ENCODE data around the gene HTN3. TPM values are rescaled to one million over a fixed set of nuclear protein-coding genes. Genes with fewer than 3 reads are reported as not detected.

The HTN3 gene
- total RNA-seq, 1 experiment from 2014 or later, result not detected

DNA sequence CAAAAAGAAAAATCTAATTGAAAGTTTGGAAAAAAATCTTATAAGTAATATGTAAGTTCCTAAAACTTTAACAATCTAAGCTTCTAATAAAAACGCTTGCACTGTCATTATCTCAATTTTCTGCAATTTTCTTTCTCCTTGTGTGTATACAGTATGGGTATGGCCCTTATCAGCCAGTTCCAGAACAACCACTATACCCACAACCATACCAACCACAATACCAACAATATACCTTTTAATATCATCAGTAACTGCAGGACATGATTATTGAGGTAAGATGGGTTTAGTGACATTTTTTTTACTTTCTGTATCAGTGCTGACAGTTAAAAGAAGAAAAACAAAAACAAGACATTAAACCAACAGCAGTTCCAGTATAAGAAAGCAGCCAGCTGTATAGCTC, 27.5 kb upstream of the HTN3 start (continued):
- TF ChIP-seq, protein P1, sequence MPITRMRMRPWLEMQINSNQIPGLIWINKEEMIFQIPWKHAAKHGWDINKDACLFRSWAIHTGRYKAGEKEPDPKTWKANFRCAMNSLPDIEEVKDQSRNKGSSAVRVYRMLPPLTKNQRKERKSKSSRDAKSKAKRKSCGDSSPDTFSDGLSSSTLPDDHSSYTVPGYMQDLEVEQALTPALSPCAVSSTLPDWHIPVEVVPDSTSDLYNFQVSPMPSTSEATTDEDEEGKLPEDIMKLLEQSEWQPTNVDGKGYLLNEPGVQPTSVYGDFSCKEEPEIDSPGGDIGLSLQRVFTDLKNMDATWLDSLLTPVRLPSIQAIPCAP (CRISPR knock-in tag; IDR thresholded peaks at IDR 0.05), result no peak
- no peak for TF ChIP-seq ZNF416 (CRISPR knock-in tag; IDR thresholded peaks at IDR 0.05)
- TF ChIP-seq ARID4B (CRISPR knock-in tag; IDR thresholded peaks at IDR 0.05; ENCODE audit: borderline replicate concordance), result no peak
- TF ChIP-seq JAZF1 (CRISPR knock-in tag; IDR thresholded peaks at IDR 0.05), result no peak

DNA sequence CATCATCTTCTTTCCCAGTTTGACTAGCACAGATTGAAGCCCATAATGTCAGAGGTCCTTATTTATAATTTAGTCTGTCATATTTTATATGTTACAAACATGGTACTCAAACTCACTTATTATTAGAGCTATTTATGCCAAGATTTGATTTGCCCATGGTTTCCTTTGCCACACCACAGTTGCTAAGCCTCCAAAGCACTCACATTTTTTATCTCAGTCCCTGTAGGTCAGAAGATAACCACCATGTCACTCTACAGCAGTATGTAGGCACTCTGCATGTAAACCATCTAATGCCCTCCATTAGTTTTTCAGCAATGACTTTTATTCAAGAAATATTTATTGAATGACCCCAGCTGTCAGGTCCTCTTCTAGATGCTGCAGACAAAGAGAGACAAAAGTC, 25.8 kb upstream of the HTN3 start:
- TF ChIP-seq KAT7 (CRISPR knock-in tag; IDR thresholded peaks at IDR 0.05; ENCODE audit: borderline replicate concordance), result no peak
- no peak for TF ChIP-seq JAZF1 (CRISPR knock-in tag; IDR thresholded peaks at IDR 0.05)
- ATAC-seq (no peak), DNase-seq (ENCODE audit: low spot score) (no peak)
- Mint-ChIP-seq H3K4me1 (peaks cover 3% of the 10 kb centered on the region; the same call in 1 of the 2 replicates), H3K27ac (no peak overlapping the region), H3K4me3 (no peak overlapping the region), H3K36me3 (no peaks in the 10 kb centered on the region), H3K27me3 (ENCODE audit: low read depth) (no peaks in the 10 kb centered on the region), H3K9me3 (no peaks in the 10 kb centered on the region)
- ChIA-PET POLR2A (no interaction called here), CTCF (no interaction called here)

DNA sequence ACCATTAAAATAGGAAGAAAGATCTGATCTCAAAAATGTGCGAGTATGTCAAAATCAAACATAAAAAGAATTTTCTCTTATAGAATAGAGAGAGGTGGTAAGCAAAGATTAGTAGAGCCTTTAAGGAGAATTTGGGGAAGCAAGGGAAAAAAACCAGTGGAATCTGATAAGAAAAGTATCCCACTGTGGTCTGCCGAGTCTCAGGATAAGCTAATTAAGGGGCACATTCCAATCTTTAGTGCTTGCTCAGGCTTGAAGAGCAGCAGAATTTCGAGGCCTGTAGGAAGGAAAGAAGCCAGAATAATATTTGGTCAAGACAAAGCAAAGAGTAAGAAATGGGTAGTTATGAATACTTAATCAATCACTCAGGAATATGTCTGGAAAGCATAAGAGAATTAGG, 19.5 kb upstream of the HTN3 start:
- no peak for ATAC-seq
- Mint-ChIP-seq H3K27me3 (ENCODE audit: low read depth) (no peaks in the 10 kb centered on the region), H3K4me3 (no peak overlapping the region), H3K27ac (no peak overlapping the region), H3K9me3 (peaks cover 30% of the 10 kb centered on the region), H3K4me1 (no peaks in the 10 kb centered on the region), H3K36me3 (peaks cover 4% of the 10 kb centered on the region; the same call in 1 of the 2 replicates)
- ChIA-PET CTCF (no interaction called here), POLR2A (no interaction called here)
- no peak for DNase-seq (ENCODE audit: low spot score)
- no peak for TF ChIP-seq NFE2L1 (CRISPR knock-in tag; IDR thresholded peaks at IDR 0.05)
- TF ChIP-seq GTF2I (CRISPR knock-in tag; conservative IDR thresholded peaks at IDR 0.05), result no peak
- TF ChIP-seq, protein P2, sequence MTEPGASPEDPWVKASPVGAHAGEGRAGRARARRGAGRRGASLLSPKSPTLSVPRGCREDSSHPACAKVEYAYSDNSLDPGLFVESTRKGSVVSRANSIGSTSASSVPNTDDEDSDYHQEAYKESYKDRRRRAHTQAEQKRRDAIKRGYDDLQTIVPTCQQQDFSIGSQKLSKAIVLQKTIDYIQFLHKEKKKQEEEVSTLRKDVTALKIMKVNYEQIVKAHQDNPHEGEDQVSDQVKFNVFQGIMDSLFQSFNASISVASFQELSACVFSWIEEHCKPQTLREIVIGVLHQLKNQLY (CRISPR knock-in tag; IDR thresholded peaks at IDR 0.05), result no peak
- TF ChIP-seq ZNF138 (CRISPR knock-in tag; conservative IDR thresholded peaks at IDR 0.05), result no peak
- TF ChIP-seq, protein P3, sequence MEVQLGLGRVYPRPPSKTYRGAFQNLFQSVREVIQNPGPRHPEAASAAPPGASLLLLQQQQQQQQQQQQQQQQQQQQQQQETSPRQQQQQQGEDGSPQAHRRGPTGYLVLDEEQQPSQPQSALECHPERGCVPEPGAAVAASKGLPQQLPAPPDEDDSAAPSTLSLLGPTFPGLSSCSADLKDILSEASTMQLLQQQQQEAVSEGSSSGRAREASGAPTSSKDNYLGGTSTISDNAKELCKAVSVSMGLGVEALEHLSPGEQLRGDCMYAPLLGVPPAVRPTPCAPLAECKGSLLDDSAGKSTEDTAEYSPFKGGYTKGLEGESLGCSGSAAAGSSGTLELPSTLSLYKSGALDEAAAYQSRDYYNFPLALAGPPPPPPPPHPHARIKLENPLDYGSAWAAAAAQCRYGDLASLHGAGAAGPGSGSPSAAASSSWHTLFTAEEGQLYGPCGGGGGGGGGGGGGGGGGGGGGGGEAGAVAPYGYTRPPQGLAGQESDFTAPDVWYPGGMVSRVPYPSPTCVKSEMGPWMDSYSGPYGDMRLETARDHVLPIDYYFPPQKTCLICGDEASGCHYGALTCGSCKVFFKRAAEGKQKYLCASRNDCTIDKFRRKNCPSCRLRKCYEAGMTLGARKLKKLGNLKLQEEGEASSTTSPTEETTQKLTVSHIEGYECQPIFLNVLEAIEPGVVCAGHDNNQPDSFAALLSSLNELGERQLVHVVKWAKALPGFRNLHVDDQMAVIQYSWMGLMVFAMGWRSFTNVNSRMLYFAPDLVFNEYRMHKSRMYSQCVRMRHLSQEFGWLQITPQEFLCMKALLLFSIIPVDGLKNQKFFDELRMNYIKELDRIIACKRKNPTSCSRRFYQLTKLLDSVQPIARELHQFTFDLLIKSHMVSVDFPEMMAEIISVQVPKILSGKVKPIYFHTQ (CRISPR knock-in tag; IDR thresholded peaks at IDR 0.05), result no peak
- TF ChIP-seq, protein P4, sequence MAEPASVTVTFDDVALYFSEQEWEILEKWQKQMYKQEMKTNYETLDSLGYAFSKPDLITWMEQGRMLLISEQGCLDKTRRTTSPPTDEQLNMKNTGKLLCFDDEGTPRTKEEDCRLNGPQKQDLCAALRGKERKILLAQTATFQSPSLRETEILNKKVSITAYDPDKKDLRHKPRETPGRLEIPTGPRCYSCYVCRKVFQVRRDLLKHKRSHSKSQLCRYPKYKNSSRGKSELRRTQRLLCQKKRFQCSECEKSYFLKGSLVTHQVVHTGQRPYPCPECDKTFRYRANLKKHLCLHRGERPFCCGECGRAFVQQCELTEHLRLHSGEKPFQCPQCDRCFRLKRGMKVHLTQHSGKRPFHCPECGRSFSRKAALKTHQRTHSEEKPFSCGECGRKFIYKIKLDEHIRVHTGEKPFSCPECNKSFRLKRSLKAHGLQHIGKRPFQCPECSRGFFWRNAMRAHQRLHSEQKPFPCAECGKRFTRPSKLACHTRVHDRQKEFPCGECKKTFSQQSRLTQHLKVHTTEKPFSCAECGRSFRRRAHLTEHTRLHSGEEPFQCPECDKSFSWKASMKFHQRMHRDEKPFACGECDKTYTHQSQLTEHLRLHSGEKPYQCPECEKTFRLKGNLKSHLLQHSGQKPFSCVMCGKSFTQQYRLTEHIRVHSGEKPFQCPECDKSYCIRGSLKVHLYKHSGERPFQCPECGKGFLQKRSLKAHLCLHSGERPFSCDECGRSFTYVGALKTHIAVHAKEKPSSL (CRISPR knock-in tag; conservative IDR thresholded peaks at IDR 0.05), result no peak
- TF ChIP-seq, protein P5, sequence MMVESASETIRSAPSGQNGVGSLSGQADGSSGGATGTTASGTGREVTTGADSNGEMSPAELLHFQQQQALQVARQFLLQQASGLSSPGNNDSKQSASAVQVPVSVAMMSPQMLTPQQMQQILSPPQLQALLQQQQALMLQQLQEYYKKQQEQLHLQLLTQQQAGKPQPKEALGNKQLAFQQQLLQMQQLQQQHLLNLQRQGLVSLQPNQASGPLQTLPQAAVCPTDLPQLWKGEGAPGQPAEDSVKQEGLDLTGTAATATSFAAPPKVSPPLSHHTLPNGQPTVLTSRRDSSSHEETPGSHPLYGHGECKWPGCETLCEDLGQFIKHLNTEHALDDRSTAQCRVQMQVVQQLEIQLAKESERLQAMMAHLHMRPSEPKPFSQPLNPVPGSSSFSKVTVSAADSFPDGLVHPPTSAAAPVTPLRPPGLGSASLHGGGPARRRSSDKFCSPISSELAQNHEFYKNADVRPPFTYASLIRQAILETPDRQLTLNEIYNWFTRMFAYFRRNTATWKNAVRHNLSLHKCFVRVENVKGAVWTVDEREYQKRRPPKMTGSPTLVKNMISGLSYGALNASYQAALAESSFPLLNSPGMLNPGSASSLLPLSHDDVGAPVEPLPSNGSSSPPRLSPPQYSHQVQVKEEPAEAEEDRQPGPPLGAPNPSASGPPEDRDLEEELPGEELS (CRISPR knock-in tag; IDR thresholded peaks at IDR 0.05), result no peak
- TF ChIP-seq ATF3 (CRISPR knock-in tag; conservative IDR thresholded peaks at IDR 0.05), result no peak
- TF ChIP-seq GRHL2 (CRISPR knock-in tag; IDR thresholded peaks at IDR 0.05; ENCODE audit: insufficient replicate concordance, severe bottlenecking), result no peak
- no peak for TF ChIP-seq JUN (CRISPR knock-in tag; IDR thresholded peaks at IDR 0.05)
- no peak for TF ChIP-seq ELF4 (CRISPR knock-in tag; IDR thresholded peaks at IDR 0.05; ENCODE audit: low read depth)
- no peak for TF ChIP-seq MXD4 (CRISPR knock-in tag; IDR thresholded peaks at IDR 0.05; ENCODE audit: borderline replicate concordance)
- no peak for TF ChIP-seq OVOL2 (CRISPR knock-in tag; IDR thresholded peaks at IDR 0.05; ENCODE audit: borderline replicate concordance)
- TF ChIP-seq CREB1 (CRISPR knock-in tag; IDR thresholded peaks at IDR 0.05), result no peak

Data from WTC11 (cell line).